HG02885 (cell line): ENCODE results near the gene SLC9A3.
"Not testable (repeated sequence)": the region's sequence is repeated elsewhere in the genome, so short reads cannot be mapped to it uniquely, and the experiment has no call there.

ENCODE experiments used
- ATAC-seq: cut with Tn5 transposase; IDR thresholded peaks from one replicate; pipeline ENCODE4 v1.9.1; 2021; ENCODE audit warnings: mild to moderate bottlenecking; ENCODE audit not compliant: unreplicated experiment, poor library complexity

The SLC9A3 gene

DNA sequence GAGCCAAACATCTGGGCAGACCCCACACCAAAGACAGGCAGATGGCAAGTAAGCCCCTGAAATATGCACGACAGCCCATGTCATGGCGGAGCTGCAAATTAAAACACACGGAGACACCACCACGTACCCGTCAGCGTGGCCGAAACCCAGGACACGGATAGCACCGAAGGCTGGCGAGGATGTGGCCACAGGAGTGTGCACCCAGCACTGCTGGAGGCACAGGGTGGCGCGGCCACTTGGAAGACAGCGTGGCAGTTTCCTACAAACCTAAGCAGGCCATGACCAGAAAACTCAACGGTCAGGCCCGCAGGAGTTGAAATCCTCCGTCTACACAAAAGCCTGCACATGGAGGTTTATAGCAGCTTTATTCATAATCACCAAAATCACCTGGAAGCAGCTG, 12.8 kb downstream of the SLC9A3 start:
- ATAC-seq: no peak

DNA sequence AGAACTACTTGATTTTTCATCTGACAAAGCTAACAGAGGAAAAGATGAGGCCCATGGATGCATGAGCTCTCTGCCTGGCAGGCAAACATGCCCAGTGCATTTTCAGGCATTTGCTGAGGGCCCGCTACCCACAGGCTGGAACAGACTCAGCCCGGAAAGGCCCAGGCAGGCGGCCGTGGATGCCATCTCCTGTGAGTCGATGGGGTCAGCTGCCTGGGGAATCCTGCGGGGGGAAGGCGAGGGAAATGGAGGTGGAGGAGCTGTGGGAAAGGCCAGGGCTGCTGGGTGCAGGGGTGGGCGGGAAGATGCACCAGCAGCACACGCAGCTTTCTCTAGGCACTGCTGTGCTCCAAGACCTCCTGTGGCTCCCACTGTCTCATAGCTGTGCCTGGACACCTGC, 13.7 kb downstream of the SLC9A3 start:
- ATAC-seq: no peak

DNA sequence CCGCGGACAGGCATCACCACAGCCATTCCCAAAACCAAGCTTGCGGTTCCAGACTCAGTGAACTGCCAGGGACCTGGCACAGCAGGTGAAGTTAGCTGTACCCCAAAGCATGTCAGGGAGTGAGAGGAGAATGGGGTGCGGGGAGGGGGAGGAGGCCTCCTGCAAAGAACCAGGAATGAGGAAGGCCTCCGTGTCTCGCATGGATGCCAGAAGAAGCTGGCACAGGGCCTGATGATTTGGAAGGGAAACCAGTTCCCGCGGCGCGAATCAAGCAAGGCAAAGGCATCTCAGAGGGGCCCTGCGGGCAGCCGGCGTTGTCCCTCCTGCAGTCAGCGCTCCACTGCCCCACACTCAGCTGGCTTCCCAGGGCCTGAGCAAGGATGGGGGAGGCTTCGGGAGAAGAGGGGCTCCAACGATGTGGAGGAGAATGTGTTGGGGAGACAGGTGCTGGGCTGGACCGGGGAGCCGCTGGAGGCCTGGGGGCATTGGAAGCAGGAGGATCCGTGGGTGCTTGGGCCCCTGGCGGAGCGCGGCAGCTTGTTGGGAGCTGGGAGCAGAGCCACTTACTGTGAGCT, 14.6 kb downstream of the SLC9A3 start:
- ATAC-seq: no peak

DNA sequence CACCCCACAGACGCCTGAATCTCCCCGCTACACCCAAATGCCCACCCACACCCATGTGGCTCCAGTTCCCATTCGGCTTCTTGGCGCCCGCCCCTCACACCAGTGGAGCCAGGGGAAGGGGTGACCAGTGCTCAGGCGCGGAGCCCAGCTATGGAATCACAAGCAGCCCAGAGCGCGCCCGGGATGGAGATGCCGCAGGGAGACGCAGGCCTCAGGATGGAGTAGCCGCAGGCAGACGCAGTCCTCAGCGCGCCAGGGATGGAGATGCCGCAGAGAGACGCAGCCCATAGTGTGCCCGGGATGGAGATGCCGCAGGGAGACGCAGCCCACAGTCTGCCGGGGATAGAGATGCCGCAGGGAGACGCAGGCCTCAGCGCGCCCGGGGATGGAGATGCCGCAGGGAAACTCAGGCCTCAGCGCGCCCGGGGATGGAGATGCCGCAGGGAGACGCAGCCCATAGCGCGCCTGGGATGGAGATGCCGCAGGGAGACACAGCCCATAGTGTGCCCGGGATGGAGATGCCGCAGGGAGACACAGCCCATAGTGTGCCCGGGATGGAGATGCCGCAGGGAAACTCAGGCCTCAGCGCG, 16.2 kb downstream of the SLC9A3 start:
- ATAC-seq: not testable (repeated sequence)

DNA sequence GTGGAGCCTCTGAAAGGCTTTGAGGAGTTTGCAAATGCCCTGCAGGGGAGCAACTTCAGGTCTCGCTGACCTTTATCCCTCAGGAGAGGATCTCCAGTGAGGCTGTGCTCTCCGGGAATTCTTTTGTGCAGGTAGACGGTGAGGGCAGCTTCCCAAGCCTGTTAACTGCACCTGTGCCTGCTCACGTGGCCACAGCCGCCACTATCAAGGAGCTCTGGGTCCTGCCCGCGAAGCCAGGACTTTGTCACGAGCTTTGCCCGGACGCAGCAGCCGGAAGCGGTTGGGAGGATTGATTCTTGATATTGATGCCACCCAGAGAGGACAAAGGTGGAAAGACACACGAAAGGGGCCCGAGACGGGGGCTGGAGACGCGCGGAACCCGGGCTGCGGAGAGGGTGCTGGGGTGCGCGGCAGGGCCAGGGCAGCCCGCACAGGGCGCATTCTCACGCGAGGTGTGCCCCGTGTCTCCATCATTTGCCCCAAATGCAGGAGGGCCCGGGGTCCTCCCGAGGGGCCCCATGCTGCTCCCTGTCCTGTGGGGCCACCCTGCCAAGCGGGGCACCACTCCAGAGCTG, 18.2 kb downstream of the SLC9A3 start:
- ATAC-seq: no peak

DNA sequence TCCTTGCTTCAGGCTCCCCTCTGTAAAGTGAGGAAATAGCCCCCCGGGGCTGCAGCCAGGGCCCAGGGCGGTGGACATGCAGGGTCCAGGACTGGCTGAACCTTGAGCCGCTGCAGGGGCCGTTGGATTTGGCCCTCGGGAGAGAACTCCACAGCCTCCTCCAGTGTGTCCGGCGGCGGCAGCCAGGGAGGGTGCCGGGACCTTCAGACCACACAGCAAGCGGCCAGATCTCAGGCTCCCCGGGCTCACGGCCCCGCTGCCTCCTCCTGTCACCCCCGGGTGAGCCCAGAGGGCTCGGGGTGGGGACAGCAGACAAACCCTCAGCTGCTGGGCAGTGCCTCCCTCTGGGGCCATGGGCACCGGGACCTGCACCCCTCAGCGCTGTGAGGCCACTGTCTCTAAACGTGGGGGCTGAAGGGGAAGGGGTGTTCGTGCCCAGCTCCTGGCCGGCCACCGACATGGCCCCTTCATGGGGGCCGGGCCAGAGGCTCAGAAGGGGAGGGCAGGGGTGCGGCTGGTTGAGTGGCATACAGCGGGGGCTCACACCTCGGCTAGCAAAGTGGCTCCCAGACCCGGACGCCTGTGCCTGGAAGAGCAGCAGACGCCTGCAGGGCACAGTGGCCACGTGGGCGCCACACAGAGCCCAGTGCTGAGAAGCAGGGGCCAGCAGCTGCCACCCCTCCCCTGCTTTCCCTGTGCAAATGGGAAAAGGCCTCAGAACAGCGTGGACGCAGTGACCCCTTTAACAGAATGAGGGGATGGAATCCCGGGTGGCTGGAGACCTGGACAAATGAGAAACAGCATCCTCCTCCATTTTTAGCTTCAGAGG, 19.7 kb downstream of the SLC9A3 start:
- ATAC-seq: no peak

DNA sequence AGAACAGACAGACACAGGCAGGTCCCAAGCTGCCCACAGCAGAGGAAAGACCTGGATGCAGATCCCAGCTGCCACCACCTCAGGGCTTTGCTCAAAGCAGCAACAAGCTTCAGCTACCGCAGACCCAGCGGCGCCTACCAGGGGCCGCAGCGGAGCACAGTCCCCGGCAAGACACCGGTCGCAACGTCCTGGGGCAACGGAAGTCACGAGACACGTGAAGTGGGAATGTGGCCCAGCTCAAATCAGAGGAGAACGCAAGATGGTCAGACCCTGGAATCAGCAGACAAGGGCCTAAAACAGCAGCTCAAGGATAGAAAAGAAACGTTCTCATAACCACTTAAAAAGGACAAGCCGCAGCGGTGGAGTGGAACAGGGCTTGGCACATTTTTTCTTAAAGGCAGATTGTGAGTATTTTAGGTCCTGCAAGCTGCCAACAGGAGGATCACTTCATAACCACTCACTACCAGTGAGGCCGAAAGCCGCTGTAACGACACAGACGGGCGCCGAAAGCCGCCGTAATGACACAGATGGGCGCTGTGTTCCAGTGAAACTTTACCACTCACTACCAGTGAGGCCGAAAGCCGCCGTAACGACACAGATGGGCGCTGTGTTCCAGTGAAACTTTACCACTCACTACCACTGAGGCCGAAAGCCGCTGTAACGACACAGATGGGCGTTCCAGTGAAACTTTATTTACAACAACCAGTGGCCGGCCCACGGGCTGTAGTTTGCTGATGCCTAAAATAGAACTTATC, 21.7 kb downstream of the SLC9A3 start:
- no peak for ATAC-seq

DNA sequence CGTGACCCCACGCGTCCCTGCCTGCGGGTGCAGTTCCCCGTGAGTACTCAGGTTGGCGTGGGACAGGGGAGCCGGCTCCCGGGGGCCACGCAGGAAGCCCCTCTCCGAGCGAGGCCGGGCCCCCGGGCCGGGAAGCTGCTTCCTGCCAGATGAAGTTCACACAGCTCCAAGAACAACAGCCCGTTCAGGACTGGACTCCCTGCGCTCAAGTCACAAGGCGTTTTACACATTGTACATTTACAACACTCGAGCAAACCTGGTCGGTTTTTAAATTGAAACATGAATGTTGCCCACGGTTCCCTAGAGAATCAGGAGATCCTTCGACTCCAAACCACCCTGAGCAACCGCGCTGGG, 22.4 kb downstream of the SLC9A3 start:
- no peak for ATAC-seq

DNA sequence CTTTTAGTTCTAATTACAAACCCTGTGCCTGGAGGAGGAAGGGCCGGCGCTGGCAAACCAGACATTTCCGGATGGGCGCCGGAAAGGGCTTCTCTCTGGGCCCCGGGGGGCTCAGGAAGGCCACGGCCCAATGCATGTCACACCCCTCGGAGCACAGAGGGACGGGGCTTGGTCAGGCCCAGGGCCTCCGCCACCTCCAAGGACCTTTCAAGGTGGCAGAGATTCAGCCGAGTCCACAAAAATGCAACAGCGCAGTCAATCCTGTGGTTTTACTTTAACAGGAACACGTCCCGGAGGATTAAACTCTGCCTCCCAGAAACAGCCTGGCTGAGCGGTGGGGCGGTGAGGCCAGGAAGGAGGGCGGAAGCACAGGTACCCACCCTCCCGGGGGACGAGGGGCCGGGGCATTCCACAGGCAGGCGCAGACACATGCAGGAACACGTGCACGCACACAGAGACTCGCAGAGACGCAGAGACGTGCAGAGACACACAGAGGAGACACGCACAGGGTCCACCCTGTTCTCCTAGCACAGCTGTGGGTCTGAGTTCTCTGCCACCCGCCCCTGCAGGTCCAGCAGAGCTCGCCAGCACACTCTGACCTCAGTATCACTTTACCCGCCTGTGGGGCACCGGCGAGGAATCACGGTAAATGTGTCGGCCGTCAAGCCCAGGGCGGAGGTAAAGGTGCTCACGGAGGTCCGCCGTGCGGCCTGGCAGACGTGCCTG, 23.0 kb downstream of the SLC9A3 start:
- ATAC-seq: no peak

DNA sequence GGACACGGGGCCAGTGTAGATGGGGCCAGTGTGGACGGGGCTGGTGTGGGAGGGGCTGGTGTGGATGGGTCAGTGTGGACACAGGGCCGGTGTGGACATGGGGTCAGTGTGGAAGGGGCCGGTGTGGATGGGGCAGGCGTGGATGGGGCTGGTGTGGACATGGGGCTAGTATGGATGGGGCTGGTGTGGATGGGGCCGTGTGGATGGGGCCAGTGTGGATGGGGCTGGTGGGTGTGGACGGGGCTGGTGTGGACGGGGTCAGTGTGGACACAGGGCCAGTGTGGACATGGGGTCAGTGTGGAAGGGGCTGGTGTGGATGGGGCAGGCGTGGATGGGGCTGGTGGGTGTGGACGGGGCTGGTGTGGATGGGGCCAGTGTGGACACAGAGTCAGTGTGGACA, 23.8 kb downstream of the SLC9A3 start:
- no peak for ATAC-seq

DNA sequence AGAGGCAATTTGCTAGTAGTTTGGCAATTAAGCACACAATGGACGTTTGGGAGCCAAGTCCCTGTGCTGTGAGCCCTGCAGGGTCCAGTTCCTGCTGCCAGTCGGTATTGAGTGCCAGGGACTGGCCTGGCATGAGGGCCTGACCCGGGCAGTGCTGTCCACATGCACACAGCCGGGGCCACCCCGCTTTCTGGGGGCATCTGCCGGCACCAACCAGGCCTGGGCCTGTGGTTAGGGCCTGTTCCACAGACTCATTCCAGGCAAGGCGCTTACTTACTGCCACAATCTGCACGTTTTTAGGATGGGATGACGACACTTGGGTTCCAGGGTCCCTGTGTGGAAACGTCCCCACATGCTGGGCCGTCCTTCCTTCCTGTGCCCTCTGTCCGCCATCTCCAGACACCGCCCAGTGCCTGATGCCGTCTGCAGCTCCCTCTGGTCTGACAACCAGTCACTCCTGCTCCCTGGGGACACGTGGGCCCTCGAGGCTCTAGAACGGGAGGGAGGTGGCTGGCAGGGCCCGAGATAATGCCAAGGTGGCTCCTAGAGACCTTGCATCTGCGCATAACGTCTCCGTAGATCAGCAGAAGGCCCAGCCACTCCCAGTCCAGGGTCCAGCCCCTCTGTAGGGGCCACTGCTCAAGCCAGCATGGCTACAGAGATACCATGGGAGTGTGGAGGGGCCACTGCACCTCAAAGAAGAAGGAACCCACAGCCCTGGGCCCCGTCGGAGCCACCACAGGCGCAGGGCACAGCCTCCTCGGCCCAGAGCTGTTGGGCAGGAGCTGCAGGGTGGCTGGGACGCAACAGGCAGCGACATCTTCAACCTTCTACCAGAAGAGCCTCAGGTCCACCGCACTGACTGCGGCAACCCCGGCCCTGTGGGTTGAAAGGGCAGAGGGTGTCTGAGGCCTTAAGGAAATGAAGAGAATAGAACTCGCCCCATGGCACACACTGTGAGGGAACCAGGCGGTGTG, 24.7 kb downstream of the SLC9A3 start:
- ATAC-seq: no peak

DNA sequence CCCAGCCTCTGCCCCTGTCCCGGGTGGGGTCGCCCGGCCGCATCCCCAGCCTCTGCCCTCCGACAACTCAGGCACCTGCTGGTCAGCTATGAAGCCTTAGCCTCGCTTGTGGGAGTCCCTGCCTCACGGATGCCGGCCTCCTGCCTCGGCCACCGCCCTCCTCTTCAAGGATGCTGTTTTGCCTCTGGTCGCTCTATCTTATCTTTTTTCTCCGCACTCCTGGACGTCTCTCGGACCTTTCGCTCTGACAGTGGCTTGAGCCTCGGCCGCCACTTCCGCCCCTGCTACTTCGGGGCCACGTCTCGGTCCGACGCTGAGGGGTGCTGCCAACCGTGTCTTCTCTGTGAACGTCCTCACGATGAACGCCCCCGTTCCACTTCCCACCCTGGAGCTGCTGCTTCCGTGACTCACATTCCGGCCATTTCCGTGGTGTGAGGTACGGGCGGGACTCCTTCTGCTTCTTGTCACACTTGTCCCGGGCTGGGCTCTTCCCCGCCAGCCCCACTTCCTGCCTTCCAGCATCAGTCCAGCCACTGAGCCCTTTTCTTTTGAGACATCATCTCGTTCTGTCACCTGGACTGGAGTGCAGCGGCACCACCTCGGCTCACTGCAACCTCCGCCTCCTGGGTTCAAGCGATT, 26.3 kb downstream of the SLC9A3 start:
- ATAC-seq: no peak

DNA sequence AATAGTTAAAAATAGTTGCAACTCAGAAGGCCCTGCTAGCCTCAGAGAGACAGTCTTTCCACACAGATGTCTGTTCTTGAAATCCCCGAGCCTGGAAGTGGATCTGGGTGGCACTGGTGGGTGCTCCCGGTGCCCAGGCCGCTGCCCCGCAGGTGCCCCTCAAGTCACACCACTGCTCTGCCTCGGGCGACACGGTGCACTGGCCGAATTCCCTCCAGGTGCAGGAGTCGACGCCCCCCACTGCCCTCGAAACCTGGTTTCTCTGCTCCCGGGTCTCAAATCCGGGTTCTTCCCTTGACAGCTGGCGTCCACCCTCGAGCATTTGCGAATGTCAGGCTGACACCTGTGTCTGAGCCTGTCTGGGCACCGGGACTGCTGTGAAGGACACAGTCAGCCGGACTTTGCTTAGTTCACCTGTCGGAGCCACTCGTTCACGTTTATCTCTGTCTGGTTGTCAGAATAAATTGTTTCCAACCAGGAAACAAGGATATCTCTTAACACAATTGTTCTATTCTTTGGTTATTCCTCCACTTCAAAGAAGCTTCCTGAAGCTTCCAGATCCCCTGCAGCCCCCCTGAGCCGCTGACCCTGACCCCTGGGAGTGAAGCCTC, 27.1 kb downstream of the SLC9A3 start:
- no peak for ATAC-seq

DNA sequence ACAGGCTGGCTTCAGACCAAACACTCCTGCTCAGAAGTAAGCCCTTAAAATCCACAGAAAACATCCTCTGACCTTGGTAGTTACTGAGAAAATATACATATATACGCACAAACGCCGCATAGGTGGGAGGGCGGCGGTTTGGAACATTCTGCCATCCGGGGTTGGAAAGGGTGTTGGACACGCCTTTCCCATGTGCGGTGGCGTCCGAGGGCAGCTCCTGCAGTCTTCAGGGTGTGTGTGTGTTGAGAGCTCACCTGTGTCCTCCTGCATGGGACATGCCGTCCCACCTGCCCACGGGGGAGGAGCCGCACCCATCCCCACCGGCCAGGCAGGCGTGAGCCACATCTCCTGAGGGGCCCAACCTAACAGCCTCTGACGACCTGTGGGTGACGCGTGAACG, 28.2 kb downstream of the SLC9A3 start:
- no peak for ATAC-seq

DNA sequence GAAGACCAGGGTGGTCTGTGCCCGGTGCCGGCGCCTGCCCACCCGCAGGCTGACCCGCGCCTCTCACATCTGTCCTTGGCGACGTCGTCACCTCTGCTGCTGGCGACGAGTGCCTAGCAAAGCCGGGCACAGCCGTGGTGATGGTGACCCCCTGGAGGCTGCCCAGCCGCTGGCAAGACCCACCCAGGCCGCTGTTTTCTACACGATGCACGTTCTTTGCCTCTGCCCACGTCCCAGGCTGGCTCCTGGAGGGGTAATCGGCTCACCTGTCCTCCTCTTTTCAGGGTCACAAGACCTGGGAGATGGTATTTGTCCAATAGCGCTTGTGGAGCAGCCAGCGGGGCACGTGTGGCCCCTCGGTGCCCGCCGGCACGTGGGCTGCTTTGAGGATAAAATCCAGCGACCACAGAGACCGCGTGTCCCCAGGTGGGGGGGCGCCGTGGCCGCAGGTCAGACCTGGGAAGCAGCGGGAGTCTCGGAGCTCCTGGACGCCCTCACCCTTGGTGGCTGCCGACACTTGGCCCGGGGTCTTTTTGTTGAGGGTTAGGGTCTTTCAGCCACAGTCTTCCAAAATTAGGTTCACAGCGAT, 29.5 kb downstream of the SLC9A3 start:
- no peak for ATAC-seq

DNA sequence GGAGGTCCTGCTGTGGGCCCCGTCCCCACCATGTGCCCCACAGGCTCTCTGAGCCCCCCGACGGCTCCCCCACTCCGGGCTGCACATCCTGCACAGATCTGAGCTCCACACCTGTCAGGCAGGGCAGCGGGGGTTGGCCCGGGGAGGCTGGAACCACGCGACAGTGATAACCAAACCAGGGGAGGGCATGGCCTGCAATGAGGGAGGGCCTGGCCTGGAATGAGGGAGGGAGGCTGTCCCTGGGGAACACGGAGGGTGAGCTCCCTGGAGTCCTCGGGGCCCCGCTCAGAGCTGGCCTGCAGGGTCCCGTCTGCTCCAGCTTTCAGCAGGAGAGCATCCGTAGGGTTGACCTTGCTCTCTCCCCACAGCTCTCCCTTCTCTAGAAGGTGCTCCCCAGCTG, 30.5 kb downstream of the SLC9A3 start:
- ATAC-seq: no peak

DNA sequence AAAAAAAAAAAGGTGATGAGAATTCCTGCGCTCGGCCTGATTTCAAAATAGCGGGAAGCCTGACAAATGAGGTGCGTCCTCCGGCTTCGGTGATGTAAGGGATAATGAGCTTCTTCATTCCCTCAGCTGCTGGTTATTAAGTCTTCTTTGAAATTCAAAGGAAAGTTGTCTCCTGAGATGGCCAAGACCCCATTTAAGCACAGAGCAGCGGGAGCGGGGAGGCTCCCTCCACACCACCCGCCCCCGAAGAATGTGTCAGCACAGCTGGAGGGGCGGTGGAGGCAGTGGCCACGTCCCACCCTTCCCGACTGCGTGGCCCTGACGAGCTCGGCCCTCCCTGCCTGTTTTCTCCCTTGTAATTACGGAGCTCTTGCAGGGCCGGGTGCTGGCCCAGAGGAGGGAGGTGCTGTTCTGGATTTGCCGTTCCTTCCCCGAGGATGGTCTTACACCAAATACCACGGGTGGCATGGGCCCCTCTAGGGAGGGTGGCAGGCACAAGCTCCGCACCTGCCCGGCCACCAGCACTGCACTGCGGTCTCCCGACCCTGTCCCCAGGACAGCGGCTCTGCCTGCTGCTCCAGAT, 31.0 kb downstream of the SLC9A3 start:
- ATAC-seq: no peak
